K562 (cell line): ENCODE data around the gene FOSL2. TPM values are rescaled to one million over a fixed set of nuclear protein-coding genes. Genes with fewer than 3 reads are reported as not detected.

ENCODE experiments used
- ARID3B ChIP-seq: fragments of 250-450 bp; sonication (Bioruptor Pico); IDR thresholded peaks from 2 replicates; pipeline ENCODE4 v1.4.0; 2020; ENCODE audit warnings: borderline replicate concordance
- CBX2 ChIP-seq: fragments of 200-600 bp; sonication (generic); IDR thresholded peaks from one replicate; pipeline ENCODE4 v1.6.1; 2012; ENCODE audit warnings: mild to moderate bottlenecking, low read length, inconsistent platforms; ENCODE audit not compliant: insufficient read depth, poor library complexity, severe bottlenecking
- CREB1 ChIP-seq, 2 experiments: sonication (generic) in 1 of 2; formaldehyde crosslinking in 1 of 2; IDR thresholded peaks; 2 replicates each; pipeline versions ENCODE4 v1.6.1 to v1.8.0; 2012 to 2022; ENCODE audit warnings: inconsistent platforms in 1 of 2, mild to moderate bottlenecking in 1 of 2, missing genetic modification reagents in 1 of 2, moderate library complexity in 1 of 2
- CTBP1 ChIP-seq: fragments of 450-650 bp; IDR thresholded peaks from 2 replicates; pipeline ENCODE4 v1.6.1; 2016; ENCODE audit warnings: borderline replicate concordance
- E2F3 ChIP-seq: fragments of 250-450 bp; sonication (Bioruptor Pico); IDR thresholded peaks from 2 replicates; pipeline ENCODE4 v1.4.0; 2020; ENCODE audit warnings: mild to moderate bottlenecking
- FOXA1 ChIP-seq: fragments of 450-650 bp; IDR thresholded peaks from 2 replicates; pipeline ENCODE4 v1.6.1; 2016; ENCODE audit warnings: mild to moderate bottlenecking, borderline replicate concordance
- NCOA2 ChIP-seq, 2 experiments: fragments of 450-650 bp; IDR thresholded peaks; 2 replicates each; pipeline ENCODE4 v1.6.1; 2018; ENCODE audit warnings: mild to moderate bottlenecking in 2 of 2, moderate library complexity in 1 of 2; ENCODE audit not compliant: partially characterized antibody in 2 of 2
- NR2F6 ChIP-seq: fragments of 450-650 bp; formaldehyde crosslinking; IDR thresholded peaks from 2 replicates; pipeline ENCODE4 v1.4.0; 2020; ENCODE audit warnings: mild to moderate bottlenecking
- PATZ1 ChIP-seq: fragments of 250-450 bp; sonication (Bioruptor Pico); IDR thresholded peaks from 2 replicates; pipeline ENCODE4 v1.5.0; 2020; ENCODE audit warnings: mild to moderate bottlenecking, borderline replicate concordance
- POLR2G ChIP-seq: fragments of 200-400 bp; formaldehyde crosslinking; IDR thresholded peaks from 2 replicates; pipeline ENCODE4 v1.6.1; 2017; ENCODE audit warnings: low read depth, mild to moderate bottlenecking, antibody characterized with exemption, low read length, moderate library complexity
- SIRT6 ChIP-seq: IDR thresholded peaks from one replicate; pipeline ENCODE4 v1.6.1; 2012; ENCODE audit warnings: low read depth, mild to moderate bottlenecking, control low read depth, inconsistent platforms, low read length, moderate library complexity
- SMARCA5 ChIP-seq: fragments of 450-650 bp; IDR thresholded peaks from 2 replicates; pipeline ENCODE4 v1.6.1; 2016
- SNRNP70 ChIP-seq: fragments of 200-400 bp; formaldehyde crosslinking; optimal IDR thresholded peaks from 2 replicates; pipeline ENCODE3; 2017; ENCODE audit warnings: low read depth, low read length
- TCFL5 ChIP-seq: fragments of 250-450 bp; sonication (Bioruptor Pico); conservative IDR thresholded peaks from 2 replicates; pipeline ENCODE4 v1.6.1; 2021; ENCODE audit warnings: mild to moderate bottlenecking, moderate library complexity, matching md5 sums
- TOE1 ChIP-seq, 2 experiments: fragments of 450-650 bp in 1 of 2; sonication (generic) in 1 of 2; formaldehyde crosslinking in 1 of 2; IDR thresholded peaks; 2 replicates each; pipeline versions ENCODE4 v1.7.1 to v1.8.0; 2016 to 2022; ENCODE audit warnings: borderline replicate concordance in 2 of 2, mild to moderate bottlenecking in 2 of 2, antibody characterized with exemption in 1 of 2, inconsistent platforms in 1 of 2, low read depth in 1 of 2, missing genetic modification reagents in 1 of 2, moderate library complexity in 1 of 2
- ZBTB26 ChIP-seq: fragments of 450-650 bp; formaldehyde crosslinking; IDR thresholded peaks from 2 replicates; pipeline ENCODE4 v1.4.0; 2022; ENCODE audit warnings: missing genetic modification characterization
- ZC3H4 ChIP-seq: sonication (generic); formaldehyde crosslinking; IDR thresholded peaks from 2 replicates; pipeline ENCODE4 v1.9.0; 2021; ENCODE audit warnings: missing genetic modification reagents, borderline replicate concordance
- ZNF232 ChIP-seq: sonication (generic); formaldehyde crosslinking; IDR thresholded peaks from 2 replicates; pipeline ENCODE4 v1.8.0; 2022; ENCODE audit warnings: mild to moderate bottlenecking, missing genetic modification reagents
- ZNF282 ChIP-seq: sonication (generic); formaldehyde crosslinking; IDR thresholded peaks from 2 replicates; pipeline ENCODE4 v1.8.1; 2023; ENCODE audit warnings: missing genetic modification reagents
- ZNF431 ChIP-seq: sonication (generic); formaldehyde crosslinking; IDR thresholded peaks from 2 replicates; pipeline ENCODE4 v1.8.0; 2022; ENCODE audit warnings: mild to moderate bottlenecking, missing genetic modification reagents
- ZNF586 ChIP-seq: fragments of 450-650 bp; formaldehyde crosslinking; conservative IDR thresholded peaks from 2 replicates; pipeline ENCODE4 v1.4.0; 2020; ENCODE audit warnings: mild to moderate bottlenecking, moderate library complexity
- ZNF696 ChIP-seq: fragments of 250-450 bp; sonication (Bioruptor Pico); conservative IDR thresholded peaks from 2 replicates; pipeline ENCODE4 v1.4.0; 2020; ENCODE audit warnings: mild to moderate bottlenecking, moderate library complexity
- ZNF76 ChIP-seq: fragments of 250-450 bp; sonication (Bioruptor Pico); IDR thresholded peaks from 2 replicates; pipeline ENCODE4 v1.4.0; 2020; ENCODE audit warnings: mild to moderate bottlenecking, moderate library complexity, borderline replicate concordance
- polyA plus RNA-seq, 8 experiments: library from polyadenylated mRNA; depleted of rRNA in 4 of 8; stranded (reverse) in 5 of 8; unstranded in 3 of 8; fragments of >200 nt; fragmentation: Nextera tagmentation in 2 of 8; fragmentation: Illumina TruSeq in 1 of 8; extraction: Ambion mirVana in 2 of 8; extraction: Trizol in 1 of 8; gene quantifications; 2 replicates each; pipeline versions ENCODE4 v1.2.1 to v1.2.3, GENCODE V29; 2011 to 2014; ENCODE audit warnings: inconsistent platforms in 1 of 8, missing spikeins in 1 of 8
- total RNA-seq, 7 experiments: library from RNA; depleted of rRNA in 6 of 7; stranded (reverse); fragments of >200 nt in 6 of 7; fragmentation: Illumina TruSeq in 2 of 7; extraction: Trizol in 2 of 7; gene quantifications; 2 replicates each; pipeline versions ENCODE4 v1.2.1 to v1.2.3, GENCODE V29; 2011 to 2021; ENCODE audit warnings: low replicate concordance in 1 of 7

Gene FOSL2
- total and polyA plus RNA-seq, 9 of the 15 experiments (the other 6 are each of a cell fraction or from before 2014, with no cell fraction given) = 0.04 to 2.9 (median 0.80) TPM

GRCh38 chr2:28359222-28360057 lies 33.2 kb upstream of the FOSL2 start (continued):
- TF ChIP-seq CREB1 (IDR thresholded peaks at IDR 0.05) = peak; percentile 86
- peak; percentile 81 for TF ChIP-seq CREB1 (CRISPR knock-in tag; IDR thresholded peaks at IDR 0.05)
- no peak for TF ChIP-seq ZC3H4
- no peak for TF ChIP-seq POLR2G
- TF ChIP-seq CTBP1 = peak; percentile 82
- peak; percentile 88 for TF ChIP-seq ZNF76 (CRISPR knock-in tag)
- no peak for TF ChIP-seq NCOA2 (IDR thresholded peaks at IDR 0.05; ENCODE audit: partially characterized antibody in 2 of 2)
- TF ChIP-seq ZNF586 (CRISPR knock-in tag) = no peak
- TF ChIP-seq ZNF431 (CRISPR knock-in tag) = peak; percentile 50; the same call in 1 of the 2 replicates
- no peak for TF ChIP-seq SMARCA5
- no peak for TF ChIP-seq PATZ1
- peak; percentile 40; the same call in 1 of the 2 replicates for TF ChIP-seq E2F3 (CRISPR knock-in tag)
- no peak for TF ChIP-seq NR2F6 (CRISPR knock-in tag)
- peak; percentile 57; the same call in 1 of the 2 replicates for TF ChIP-seq TCFL5
- TF ChIP-seq SNRNP70 = no peak
- TF ChIP-seq ZNF282 = no peak
- TF ChIP-seq FOXA1 = no peak
- no peak for TF ChIP-seq SIRT6
- TF ChIP-seq ZNF696 (CRISPR knock-in tag) = no peak
- peak; percentile 37; the same call in 1 of the 2 replicates for TF ChIP-seq TOE1 (IDR thresholded peaks at IDR 0.05; ENCODE audit: borderline replicate concordance)
- no peak for TF ChIP-seq TOE1 (CRISPR knock-in tag; IDR thresholded peaks at IDR 0.05; ENCODE audit: borderline replicate concordance, low read depth)
- no peak for TF ChIP-seq ARID3B (CRISPR knock-in tag)
- TF ChIP-seq ZNF232 = no peak
- TF ChIP-seq CBX2 = no peak
- 0 out of 2 replicates have a peak, but pooled peaks have one; percentile 21 for TF ChIP-seq ZBTB26
